Epithelial cell of esophagus (primary cell): ENCODE results near the gene ZNF277.

ENCODE experiments used
- DNase-seq: peaks from one replicate; pipeline ENCODE4 v3.0.0; 2010; ENCODE audit warnings: low read depth
- H3K4me3 ChIP-seq: 2 replicates; pipeline ENCODE4 v1.5.1; 2011; ENCODE audit warnings: mild to moderate bottlenecking, low read length, control low read depth
- CTCF ChIP-seq: IDR thresholded peaks from 2 replicates; pipeline ENCODE4 v1.5.1; 2011; ENCODE audit warnings: low read depth, mild to moderate bottlenecking, low read length, control low read depth, inconsistent platforms; ENCODE audit not compliant: insufficient read depth; ENCODE audit errors: missing control alignments

ZNF277 gene

GRCh38 chr7:112350585-112350984 lies 144.1 kb downstream of the ZNF277 start:
- no peak overlapping the region for H3K4me3 ChIP-seq
- DNase-seq = no peak
- TF ChIP-seq CTCF = no peak

- TF ChIP-seq CTCF = no peak
- DNase-seq = no peak
- no peak overlapping the region for H3K4me3 ChIP-seq
Observed at GRCh38 chr7:112356596-112356995, 150.1 kb downstream of the ZNF277 start.

- no peak for DNase-seq
- TF ChIP-seq CTCF = no peak
- H3K4me3 ChIP-seq = no peak overlapping the region
Observed at GRCh38 chr7:112357136-112357535, 150.6 kb downstream of the ZNF277 start.

GRCh38 chr7:112358513-112358912 lies 152.0 kb downstream of the ZNF277 start:
- TF ChIP-seq CTCF = no peak
- peak; percentile 68 for DNase-seq
- no peak overlapping the region for H3K4me3 ChIP-seq

GRCh38 chr7:112359086-112359485 lies 152.6 kb downstream of the ZNF277 start:
- no peak for DNase-seq
- H3K4me3 ChIP-seq = no peak overlapping the region
- no peak for TF ChIP-seq CTCF

GRCh38 chr7:112360681-112361080 lies 154.2 kb downstream of the ZNF277 start:
- TF ChIP-seq CTCF = no peak
- no peak overlapping the region for H3K4me3 ChIP-seq
- no peak for DNase-seq

GRCh38 chr7:112361154-112361553 lies 154.7 kb downstream of the ZNF277 start:
- no peak for DNase-seq
- no peak for TF ChIP-seq CTCF
- no peak overlapping the region for H3K4me3 ChIP-seq
